Measurements from ENCODE around the gene COX8A.
"Not testable (repeated sequence)": the region's sequence is repeated elsewhere in the genome, so short reads cannot be mapped to it uniquely, and the experiment has no call there.

COX8A gene

GRCh38 chr11:63970902-63971301 lies 3.5 kb upstream of the COX8A start:
- no peak for DNase-seq

- not testable (repeated sequence) for DNase-seq
Measured at GRCh38 chr11:63973912-63974258, 535 bp upstream of the COX8A start.

- no peak for DNase-seq
Measured at GRCh38 chr11:63978551-63979239, 4.3 kb downstream of the COX8A start.

- DNase-seq = no peak
Measured at GRCh38 chr11:63979426-63979825, 5.0 kb downstream of the COX8A start.

- peak; percentile 71 for DNase-seq
Measured at GRCh38 chr11:63985812-63986155, 11.4 kb downstream of the COX8A start.

- peak; percentile 86 for DNase-seq
Measured at GRCh38 chr11:63986156-63986931, 11.9 kb downstream of the COX8A start, which contains the start of gene OTUB1. TSS of gene OTUB1 (plus strand) at chr11:63986438. CDS start at chr11:63986457, 19 bp downstream.

GRCh38 chr11:63986932-63987513 lies 12.6 kb downstream of the COX8A start:
- no peak for DNase-seq

- no peak for DNase-seq
Measured at GRCh38 chr11:63991558-63991957, 17.1 kb downstream of the COX8A start.

GRCh38 chr11:63993100-63993499 lies 18.7 kb downstream of the COX8A start:
- DNase-seq = no peak

- DNase-seq = no peak
Measured at GRCh38 chr11:63993993-63994392, 19.6 kb downstream of the COX8A start.

- no peak for DNase-seq
Measured at GRCh38 chr11:63996512-63996911, 22.1 kb downstream of the COX8A start.

- DNase-seq = no peak
Measured at GRCh38 chr11:63997104-63997700, 22.8 kb downstream of the COX8A start.

- no peak for DNase-seq
Measured at GRCh38 chr11:63997801-63998337, 23.4 kb downstream of the COX8A start.

GRCh38 chr11:63998558-63999348 lies 24.3 kb downstream of the COX8A start:
- no peak for DNase-seq

- DNase-seq = peak; percentile 50
Measured at GRCh38 chr11:63999349-64000025, 25.1 kb downstream of the COX8A start.

GRCh38 chr11:64000026-64000739 lies 25.8 kb downstream of the COX8A start:
- peak; percentile 53 for DNase-seq

- no peak for DNase-seq
Measured at GRCh38 chr11:64000740-64001483, 26.5 kb downstream of the COX8A start.

GRCh38 chr11:64001484-64002420 lies 27.3 kb downstream of the COX8A start:
- no peak for DNase-seq
